ENCODE measurements around the gene CYP2D6.
"Not testable (repeated sequence)": the region's sequence is repeated elsewhere in the genome, so short reads cannot be mapped to it uniquely, and the experiment has no call there.

Gene CYP2D6

DNA sequence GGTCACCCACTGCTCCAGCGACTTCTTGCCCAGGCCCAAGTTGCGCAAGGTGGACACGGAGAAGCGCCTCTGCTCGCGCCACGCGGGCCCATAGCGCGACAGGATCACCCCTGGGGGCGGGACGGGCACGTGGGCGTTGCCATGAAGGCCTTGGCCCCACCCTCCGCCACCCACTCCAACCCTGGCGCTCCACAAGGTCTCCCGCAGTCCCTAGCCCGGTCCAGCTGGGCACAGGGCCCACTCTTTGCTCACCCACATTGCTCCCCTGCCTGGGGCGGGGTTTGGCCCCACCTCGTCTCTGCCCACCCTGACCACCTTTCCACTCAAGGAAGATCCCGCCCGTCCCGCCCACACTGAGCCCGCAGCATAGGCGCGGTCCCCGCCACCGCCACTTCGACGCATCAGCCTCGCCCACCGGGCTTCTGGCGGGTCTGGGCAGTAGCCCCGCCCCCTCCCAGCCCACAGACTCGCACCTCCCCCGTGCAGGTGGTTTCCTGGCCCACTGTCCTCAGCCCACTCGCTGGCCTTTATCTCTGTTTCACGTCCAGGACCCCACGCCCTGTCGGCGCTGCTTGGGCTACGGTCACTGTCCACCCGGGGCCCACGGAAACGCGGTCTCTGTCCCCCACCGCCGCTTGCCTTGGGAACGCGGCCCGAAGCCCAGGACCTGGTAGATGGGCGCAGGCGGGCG, 12.3 kb upstream of the CYP2D6 start:
- TF ChIP-seq, protein P1, sequence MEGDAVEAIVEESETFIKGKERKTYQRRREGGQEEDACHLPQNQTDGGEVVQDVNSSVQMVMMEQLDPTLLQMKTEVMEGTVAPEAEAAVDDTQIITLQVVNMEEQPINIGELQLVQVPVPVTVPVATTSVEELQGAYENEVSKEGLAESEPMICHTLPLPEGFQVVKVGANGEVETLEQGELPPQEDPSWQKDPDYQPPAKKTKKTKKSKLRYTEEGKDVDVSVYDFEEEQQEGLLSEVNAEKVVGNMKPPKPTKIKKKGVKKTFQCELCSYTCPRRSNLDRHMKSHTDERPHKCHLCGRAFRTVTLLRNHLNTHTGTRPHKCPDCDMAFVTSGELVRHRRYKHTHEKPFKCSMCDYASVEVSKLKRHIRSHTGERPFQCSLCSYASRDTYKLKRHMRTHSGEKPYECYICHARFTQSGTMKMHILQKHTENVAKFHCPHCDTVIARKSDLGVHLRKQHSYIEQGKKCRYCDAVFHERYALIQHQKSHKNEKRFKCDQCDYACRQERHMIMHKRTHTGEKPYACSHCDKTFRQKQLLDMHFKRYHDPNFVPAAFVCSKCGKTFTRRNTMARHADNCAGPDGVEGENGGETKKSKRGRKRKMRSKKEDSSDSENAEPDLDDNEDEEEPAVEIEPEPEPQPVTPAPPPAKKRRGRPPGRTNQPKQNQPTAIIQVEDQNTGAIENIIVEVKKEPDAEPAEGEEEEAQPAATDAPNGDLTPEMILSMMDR (conservative IDR thresholded peaks at IDR 0.05; ENCODE audit: low read depth), result no peak
- ChIA-PET CTCF (no interaction called here), POLR2A (ENCODE audit: low non-redundant PET) (no interaction called here)
- no peak for DNase-seq (ENCODE audit: low spot score)
- no peak overlapping the region for H3K27ac ChIP-seq

DNA sequence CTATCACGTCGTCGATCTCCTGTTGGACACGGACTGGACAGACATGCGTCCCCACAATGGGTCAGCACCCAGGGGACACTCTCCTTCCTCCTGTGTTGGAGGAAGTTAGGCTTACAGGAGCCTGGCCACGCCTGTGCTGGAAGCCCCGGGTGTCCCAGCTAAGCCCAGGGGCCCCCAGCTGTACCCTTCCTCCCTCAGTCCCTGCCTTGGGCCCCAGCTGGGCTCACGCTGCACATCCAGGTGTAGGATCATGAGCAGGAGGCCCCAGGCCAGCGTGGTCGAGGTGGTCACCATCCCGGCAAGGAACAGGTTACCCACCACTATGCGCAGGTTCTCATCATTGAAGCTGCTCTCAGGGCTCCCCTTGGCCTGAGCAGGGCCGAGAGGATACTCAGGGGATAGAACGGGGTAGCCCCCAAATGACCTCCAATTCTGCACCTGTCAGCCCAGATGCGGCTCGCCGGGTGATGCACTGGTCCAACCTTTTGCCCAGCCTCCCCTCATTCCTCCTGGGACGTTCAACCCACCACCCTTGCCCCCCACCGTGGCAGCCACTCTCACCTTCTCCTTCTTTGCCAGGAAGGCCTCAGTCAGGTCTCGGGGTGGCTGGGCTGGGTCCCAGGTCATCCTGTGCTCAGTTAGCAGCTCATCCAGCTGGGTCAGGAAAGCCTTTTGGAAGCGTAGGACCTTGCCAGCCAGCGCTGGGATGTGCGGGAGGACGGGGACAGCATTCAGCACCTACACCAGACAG, 10.9 kb upstream of the CYP2D6 start:
- CTCF ChIA-PET; H3K27ac ChIP-seq; POLR2A ChIA-PET (ENCODE audit: low non-redundant PET); DNase-seq (ENCODE audit: low spot score): not testable (repeated sequence)

DNA sequence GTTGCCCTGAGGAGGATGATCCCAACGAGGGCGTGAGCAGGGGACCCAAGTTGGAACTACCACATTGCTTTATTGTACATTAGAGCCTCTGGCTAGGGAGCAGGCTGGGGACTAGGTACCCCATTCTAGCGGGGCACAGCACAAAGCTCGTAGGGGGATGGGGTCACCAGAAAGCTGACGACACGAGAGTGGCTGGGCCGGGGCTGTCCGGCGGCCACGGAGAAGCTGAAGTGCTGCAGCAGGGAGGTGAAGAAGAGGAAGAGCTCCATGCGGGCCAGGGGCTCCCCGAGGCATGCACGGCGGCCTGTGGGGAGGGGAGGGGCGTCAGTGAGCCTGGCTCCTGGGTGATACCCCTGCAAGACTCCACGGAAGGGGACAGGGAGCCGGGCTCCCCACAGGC, 9.5 kb upstream of the CYP2D6 start:
- CTCF ChIA-PET; POLR2A ChIA-PET (ENCODE audit: low non-redundant PET); DNase-seq (ENCODE audit: low spot score); H3K27ac ChIP-seq: not testable (repeated sequence)

DNA sequence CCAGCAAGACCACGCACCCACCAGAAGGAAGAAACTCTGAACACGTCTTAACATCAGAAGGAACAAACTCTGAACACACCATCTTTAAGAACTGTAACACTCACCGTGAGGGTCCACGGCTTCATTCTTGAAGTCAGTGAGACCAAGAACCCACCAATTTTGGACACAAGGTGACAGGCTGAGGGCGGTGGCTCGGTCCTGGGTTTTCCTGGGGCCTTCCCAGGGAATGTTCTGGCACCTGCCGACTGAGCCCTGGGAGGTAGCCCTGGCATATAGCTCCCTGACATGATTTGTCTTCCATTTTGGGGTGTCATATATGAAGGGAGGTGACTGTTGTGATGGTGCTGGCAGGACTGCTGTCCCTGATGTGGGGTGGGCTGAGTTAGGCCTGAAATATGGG, 8.9 kb upstream of the CYP2D6 start:
- H3K27ac ChIP-seq, result peak overlapping the region; percentile 12; the same call in 1 of the 2 replicates
- DNase-seq (ENCODE audit: low spot score); POLR2A ChIA-PET (ENCODE audit: low non-redundant PET); CTCF ChIA-PET: not testable (repeated sequence)

DNA sequence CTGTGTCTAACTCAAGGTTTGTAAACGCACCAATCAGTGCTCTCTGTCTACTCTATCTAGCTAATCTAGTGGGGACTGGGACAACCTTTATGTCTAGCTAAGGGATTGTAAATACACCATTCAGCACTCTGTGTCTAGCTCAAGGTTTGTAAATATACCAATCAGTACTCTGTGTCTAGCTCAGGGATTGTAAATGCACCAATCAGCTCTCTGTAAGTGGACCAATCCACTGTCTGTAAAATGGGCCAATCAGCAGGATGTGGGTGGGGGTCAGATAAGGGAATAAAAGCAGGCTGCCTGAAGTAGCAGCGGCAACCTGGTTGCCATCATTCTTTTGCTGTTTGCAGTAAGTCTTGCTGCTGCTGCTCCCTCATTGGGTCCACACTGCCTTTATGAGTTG, 8.4 kb upstream of the CYP2D6 start:
- DNase-seq (ENCODE audit: low spot score), result no peak
- H3K27ac ChIP-seq, result 0 out of 2 replicates have a peak overlapping the region, but pooled peaks have one; percentile 12
- ChIA-PET CTCF (no interaction called here), POLR2A (ENCODE audit: low non-redundant PET) (no interaction called here)
- TF ChIP-seq, protein P1 (conservative IDR thresholded peaks at IDR 0.05; ENCODE audit: low read depth), result no peak

DNA sequence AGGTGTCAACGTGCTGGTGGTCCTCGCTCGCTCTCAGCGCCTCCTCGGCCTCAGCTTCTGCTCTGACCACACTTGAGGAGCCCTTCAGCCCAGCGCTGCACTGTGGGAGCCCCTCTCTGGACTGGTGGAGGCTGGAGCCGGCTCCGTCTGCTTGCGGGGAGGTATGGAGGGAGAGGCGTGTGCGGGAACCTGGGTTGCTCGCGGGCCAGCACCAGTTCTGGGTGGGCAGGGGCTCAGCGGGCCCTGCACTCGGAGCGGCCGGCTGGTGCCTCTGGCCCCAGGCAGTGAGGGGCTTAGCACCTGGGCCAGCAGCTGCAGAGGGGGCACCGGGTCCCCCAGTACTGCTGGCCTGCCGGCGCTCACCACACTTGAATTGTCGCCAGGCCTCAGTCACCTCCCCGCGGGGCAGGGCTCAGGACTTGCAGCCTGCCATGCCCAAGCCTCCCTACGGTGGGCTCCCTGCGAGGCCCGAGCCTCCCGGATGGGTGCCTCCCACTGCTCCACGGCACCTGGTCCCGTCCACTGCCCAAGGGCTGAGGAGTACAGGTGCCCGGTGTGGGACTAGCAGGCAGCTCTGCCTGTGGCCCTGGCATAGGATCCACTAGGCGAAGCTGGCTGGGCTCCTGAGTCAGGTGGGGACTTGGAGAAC, 7.6 kb upstream of the CYP2D6 start:
- TF ChIP-seq, protein P1 (conservative IDR thresholded peaks at IDR 0.05; ENCODE audit: low read depth), result no peak
- POLR2A ChIA-PET (ENCODE audit: low non-redundant PET), result no interaction called here
- CTCF ChIA-PET, result no interaction called here
- H3K27ac ChIP-seq, result no peak overlapping the region
- DNase-seq (ENCODE audit: low spot score), result no peak

DNA sequence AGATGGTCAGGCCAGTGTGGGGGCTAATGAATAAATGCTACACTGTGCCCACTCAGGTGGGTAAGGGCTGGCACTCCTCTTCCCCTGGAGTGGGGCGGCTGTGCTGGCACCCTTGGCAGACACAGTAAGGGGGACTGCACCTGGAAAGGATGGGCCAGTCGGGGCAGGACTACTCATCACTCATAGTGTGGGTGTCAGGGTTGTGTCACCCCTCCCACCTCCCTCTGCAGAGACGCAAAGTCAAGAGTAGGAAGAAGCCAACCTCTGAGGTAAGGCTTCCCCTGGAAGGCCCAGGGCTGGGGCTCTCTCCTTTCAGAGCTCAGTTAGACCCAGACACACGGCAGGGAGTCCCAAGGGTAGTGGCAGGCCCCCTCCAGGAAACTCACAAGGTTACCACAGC, 5.1 kb upstream of the CYP2D6 start:
- CTCF ChIA-PET; POLR2A ChIA-PET (ENCODE audit: low non-redundant PET); DNase-seq (ENCODE audit: low spot score); H3K27ac ChIP-seq: not testable (repeated sequence)

DNA sequence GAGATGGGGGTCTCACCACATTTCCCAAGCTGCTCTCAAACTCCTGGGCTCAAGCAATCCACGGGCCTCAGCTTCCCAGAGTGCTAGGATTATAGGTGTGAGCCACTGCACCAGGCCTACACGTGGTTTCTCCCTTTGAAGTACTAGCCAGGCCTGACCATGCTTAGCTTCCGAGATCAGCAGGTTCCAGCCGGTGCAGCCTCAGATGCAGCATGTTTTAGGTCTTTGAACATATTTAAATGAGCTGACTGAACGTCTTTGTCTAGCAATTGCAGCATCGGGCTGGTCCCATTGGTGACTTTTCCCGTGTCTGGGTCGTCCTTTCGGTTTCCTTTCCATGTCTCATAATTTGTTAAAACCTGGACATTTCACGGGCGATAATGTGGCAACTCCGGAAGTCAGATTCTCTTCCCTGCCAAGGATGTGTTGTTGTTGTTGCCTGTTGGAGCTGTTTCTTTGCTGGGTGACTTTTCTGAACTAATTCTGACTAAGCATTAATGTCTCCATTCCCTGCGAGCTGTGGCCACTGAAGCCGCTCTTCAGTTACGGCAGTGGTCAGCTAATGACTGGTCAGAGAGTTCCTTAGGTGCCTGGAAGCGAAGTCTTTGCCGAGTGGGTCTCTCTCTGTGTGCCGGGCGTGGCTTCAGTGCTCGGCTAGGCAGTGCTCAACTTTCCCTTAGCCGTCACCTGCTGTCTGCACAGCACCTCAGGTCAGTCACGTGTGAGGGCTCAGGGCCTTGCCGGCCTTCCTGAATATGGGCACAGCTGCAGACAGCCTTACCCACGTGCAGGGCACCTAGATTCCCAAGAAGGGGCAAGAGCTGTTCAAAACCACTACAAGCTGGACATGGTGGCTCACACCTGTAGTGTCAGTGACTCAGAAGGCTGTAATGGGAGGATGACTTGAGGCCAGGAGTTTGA, 3.8 kb upstream of the CYP2D6 start:
- ChIA-PET POLR2A (ENCODE audit: low non-redundant PET) (no interaction called here), CTCF (no interaction called here)
- TF ChIP-seq, protein P1 (conservative IDR thresholded peaks at IDR 0.05; ENCODE audit: low read depth), result no peak
- H3K27ac ChIP-seq, result no peak overlapping the region
- no peak for DNase-seq (ENCODE audit: low spot score)
